Thyroid gland (tissue), 4 donors: ENCODE measurements around the gene TNIK.

ENCODE experiments used
- POLR2A ChIP-seq, 2 donors: fragments of 450-650 bp; IDR thresholded peaks; one replicate each; pipeline ENCODE4 v1.6.1; 2017; ENCODE audit warnings: antibody characterized with exemption in 2 of 2, mild to moderate bottlenecking in 2 of 2, moderate library complexity in 1 of 2
- TF ChIP-seq, protein P1 (sequence below), 6 experiments: fragments of 200-600 bp in 3 of 6; fragments of 450-650 bp in 3 of 6; sonication (generic) in 3 of 6; IDR thresholded peaks; one replicate each; pipeline ENCODE4 v1.5.1; 2016 to 2019; ENCODE audit warnings: antibody characterized with exemption in 6 of 6, mild to moderate bottlenecking in 2 of 6, inconsistent platforms in 1 of 6, moderate library complexity in 1 of 6

DNA sequence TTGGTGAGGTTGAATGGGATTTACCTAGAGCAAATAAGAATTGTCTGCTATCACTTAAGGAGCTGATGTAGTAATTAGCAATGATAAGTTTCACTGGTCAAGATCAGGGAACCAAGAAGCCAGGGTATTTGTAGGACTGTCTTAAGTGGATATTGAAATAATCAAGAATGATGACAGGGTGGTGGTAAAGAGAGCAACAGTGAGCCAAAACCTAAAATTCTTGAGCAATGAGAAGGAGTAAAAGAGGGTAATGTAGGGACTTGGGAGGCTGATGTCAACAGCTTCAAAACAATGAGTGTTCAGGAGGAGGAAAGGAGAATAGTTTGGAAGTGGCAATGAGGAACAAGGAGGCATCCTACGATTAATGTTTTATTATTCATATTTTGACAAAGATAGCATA, 402.1 kb downstream of the TNIK start:
- TF ChIP-seq, protein P1, sequence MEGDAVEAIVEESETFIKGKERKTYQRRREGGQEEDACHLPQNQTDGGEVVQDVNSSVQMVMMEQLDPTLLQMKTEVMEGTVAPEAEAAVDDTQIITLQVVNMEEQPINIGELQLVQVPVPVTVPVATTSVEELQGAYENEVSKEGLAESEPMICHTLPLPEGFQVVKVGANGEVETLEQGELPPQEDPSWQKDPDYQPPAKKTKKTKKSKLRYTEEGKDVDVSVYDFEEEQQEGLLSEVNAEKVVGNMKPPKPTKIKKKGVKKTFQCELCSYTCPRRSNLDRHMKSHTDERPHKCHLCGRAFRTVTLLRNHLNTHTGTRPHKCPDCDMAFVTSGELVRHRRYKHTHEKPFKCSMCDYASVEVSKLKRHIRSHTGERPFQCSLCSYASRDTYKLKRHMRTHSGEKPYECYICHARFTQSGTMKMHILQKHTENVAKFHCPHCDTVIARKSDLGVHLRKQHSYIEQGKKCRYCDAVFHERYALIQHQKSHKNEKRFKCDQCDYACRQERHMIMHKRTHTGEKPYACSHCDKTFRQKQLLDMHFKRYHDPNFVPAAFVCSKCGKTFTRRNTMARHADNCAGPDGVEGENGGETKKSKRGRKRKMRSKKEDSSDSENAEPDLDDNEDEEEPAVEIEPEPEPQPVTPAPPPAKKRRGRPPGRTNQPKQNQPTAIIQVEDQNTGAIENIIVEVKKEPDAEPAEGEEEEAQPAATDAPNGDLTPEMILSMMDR (IDR thresholded peaks at IDR 0.05), result no peak
- TF ChIP-seq POLR2A (IDR thresholded peaks at IDR 0.05), result no peak
